K562 (cell line): Measurements from ENCODE around the gene LRP6. TPM values are rescaled to one million over a fixed set of nuclear protein-coding genes. Genes with fewer than 3 reads are reported as not detected.

ENCODE experiments used
- E4F1 ChIP-seq: fragments of 250-450 bp; sonication (Bioruptor Pico); IDR thresholded peaks from 2 replicates; pipeline ENCODE4 v1.5.0; 2021; ENCODE audit warnings: mild to moderate bottlenecking, borderline replicate concordance
- FOXK2 ChIP-seq, 2 experiments: fragments of 450-650 bp; IDR thresholded peaks in 1 of 2; conservative IDR thresholded peaks in 1 of 2; 2 replicates each; pipeline ENCODE4 v1.6.1; 2016; ENCODE audit warnings: low read depth in 2 of 2, mild to moderate bottlenecking in 1 of 2
- ZNF318 ChIP-seq, 2 experiments: fragments of 450-650 bp; IDR thresholded peaks; 2 replicates each; pipeline ENCODE4 v1.6.1; 2016; ENCODE audit warnings: mild to moderate bottlenecking in 2 of 2, borderline replicate concordance in 1 of 2, low read depth in 1 of 2, moderate library complexity in 1 of 2
- polyA plus RNA-seq, 8 experiments: library from polyadenylated mRNA; depleted of rRNA in 4 of 8; stranded (reverse) in 5 of 8; unstranded in 3 of 8; fragments of >200 nt; fragmentation: Nextera tagmentation in 2 of 8; fragmentation: Illumina TruSeq in 1 of 8; extraction: Ambion mirVana in 2 of 8; extraction: Trizol in 1 of 8; gene quantifications; 2 replicates each; pipeline versions ENCODE4 v1.2.1 to v1.2.3, GENCODE V29; 2011 to 2014; ENCODE audit warnings: inconsistent platforms in 1 of 8, missing spikeins in 1 of 8
- total RNA-seq, 7 experiments: library from RNA; depleted of rRNA in 6 of 7; stranded (reverse); fragments of >200 nt in 6 of 7; fragmentation: Illumina TruSeq in 2 of 7; extraction: Trizol in 2 of 7; gene quantifications; 2 replicates each; pipeline versions ENCODE4 v1.2.1 to v1.2.3, GENCODE V29; 2011 to 2021; ENCODE audit warnings: low replicate concordance in 1 of 7

Gene LRP6
- total and polyA plus RNA-seq, 9 of the 15 experiments (the other 6 are each of a cell fraction or from before 2014, with no cell fraction given) = 3.0 to 17.0 (median 10.8) TPM

- TF ChIP-seq E4F1 (CRISPR knock-in tag) = no peak
- TF ChIP-seq ZNF318 (IDR thresholded peaks at IDR 0.05; ENCODE audit: borderline replicate concordance in 1 of 2, low read depth in 1 of 2) = no peak
- no peak for TF ChIP-seq FOXK2 (conservative IDR thresholded peaks at IDR 0.05 in 1 of 2, IDR thresholded peaks at IDR 0.05 in 1 of 2; ENCODE audit: low read depth in 2 of 2)
- TF ChIP-seq, all 486 proteins: peak for 0
Observed at GRCh38 chr12:12301122-12301521, 34.3 kb upstream of the LRP6 start (continued).
